ENCODE measurements around the gene SURF2.
A peak's percentile ranks its signal among the peaks of the same experiment; 100 is the strongest.
"Not testable (repeated sequence)": the region's sequence is repeated elsewhere in the genome, so short reads cannot be mapped to it uniquely, and the experiment has no call there.

The SURF2 gene

DNA sequence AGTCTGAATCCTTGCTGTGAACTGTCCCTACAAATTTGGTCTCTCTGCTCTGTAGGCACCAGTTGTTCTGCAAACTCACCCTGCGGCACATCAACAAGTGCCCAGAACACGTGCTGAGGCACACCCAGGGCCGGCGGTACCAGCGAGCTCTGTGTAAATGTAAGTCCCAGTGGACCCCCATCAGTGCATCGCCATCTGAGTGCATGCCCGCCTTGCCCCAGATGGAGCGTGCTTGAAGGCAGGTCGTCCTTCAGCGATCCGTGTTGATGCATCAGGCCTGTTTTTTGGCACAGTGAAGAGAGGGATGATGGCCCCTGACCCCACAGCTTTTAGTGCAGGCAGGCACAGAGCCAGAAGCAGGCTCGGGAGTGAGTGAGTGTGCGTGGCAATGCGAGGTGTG, 1.3 kb downstream of the SURF2 start:
- DNase-seq = no peak

DNA sequence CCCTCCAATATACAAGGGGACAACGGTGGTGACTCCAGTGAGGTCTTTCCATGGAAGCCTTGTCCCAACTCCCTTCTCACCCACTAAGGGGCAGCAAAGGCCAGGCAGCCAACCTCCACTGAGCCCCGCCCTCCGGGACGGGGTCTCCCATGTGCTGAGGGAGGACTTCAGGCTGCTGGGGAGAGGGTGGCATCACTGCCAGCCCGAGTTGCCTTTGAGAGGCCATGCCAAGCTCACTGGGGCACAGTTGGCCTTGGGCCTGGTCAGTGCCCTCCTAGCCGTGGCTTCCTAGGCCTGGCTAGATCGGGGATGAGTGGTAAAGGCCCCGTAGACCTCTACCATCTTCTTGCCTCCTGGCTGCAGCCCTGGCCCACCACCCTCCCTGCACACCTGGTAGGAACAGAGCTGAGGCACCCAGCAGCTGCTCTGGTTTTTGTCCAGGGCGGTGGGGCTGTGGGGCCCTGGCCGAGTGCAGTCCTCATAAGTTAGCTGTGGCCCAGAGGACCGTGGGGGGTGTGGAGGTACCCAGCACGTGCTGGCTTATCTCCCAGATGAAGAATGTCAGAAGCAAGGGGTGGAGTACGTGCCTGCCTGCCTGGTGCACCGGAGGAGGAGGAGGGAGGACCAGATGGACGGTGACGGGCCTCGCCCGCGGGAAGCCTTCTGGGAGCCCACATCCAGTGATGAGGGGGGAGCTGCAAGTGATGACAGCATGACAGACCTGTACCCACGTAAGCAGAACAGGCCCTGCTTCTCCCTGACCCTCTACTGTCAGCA, 3.2 kb downstream of the SURF2 start:
- DNase-seq = no peak

DNA sequence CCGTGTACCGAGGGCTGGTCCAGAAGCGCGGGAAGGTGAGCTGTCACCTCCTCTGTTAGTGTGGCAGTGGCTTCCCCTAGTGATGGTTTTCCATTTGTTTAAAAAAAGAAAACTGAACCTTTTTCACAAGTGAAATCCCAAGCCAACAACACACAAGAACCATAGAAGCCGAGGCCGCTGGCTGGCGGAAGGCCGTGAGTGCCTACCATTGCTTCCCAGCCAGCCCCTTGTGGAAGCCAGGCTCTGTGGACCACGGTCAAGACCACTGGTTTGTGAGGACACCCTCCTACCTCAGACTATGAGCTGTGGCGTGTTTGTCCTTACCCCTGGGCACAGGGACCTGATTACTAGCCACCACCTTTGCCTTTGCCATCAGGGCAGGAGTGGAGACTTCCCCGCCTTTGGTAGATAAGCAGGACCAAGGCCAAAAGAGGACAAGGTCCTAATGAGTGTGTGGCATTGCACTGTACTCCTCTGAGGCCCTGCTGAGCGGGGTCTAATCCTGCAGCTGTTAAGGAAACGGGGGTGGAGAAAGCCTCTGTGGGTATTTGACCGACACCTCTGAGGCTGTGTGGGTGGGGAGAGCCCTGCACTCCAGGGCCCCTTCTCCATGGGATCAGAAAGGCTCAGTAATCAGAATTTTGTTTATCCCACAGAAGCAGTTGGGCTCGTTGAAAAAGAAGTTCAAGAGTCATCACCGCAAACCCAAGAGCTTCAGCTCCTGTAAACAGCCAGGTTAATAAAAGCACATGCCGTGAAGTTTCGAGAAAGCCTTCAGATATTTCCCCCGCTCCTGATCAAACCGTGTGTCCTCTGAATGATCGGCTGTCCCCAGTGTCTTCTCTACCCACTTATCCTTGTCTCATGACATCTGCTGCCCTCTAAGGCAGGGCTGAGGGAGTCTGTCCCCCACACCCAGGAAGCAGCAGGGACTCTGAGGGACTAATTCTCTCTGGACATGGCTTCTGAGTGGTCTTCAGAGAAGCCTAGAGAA, 4.3 kb downstream of the SURF2 start:
- DNase-seq = no peak

DNA sequence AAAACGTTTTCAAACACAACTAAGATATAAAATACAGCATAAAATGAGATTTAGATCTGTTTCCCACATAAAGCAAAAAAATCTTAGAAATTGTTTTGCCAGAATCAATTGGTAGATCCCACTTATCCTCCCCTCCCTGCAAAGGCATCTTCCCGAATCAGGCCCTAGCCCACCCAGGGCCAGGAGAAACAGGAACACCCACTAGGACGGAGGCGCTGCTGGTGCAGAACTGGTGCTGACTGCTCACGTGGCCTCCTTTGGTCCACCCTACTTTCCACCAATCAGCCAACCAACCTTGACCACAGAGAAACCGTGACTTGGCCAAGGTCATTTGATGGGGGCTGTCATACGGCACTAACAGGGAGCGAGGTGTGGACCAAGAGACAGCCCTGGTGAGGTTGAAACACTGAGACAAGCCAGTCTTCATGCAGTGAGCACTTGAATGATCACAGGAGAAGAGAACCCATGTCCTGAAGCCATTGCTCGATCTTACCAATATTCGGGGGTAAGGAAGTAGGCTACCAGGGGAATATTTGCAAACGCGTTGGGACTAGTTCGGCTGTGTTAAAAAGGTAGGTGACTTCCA, 5.2 kb downstream of the SURF2 start:
- no peak for DNase-seq

GRCh38 chr9:133362359-133363044, 6.2 kb downstream of the SURF2 start:
- DNase-seq = no peak

DNA sequence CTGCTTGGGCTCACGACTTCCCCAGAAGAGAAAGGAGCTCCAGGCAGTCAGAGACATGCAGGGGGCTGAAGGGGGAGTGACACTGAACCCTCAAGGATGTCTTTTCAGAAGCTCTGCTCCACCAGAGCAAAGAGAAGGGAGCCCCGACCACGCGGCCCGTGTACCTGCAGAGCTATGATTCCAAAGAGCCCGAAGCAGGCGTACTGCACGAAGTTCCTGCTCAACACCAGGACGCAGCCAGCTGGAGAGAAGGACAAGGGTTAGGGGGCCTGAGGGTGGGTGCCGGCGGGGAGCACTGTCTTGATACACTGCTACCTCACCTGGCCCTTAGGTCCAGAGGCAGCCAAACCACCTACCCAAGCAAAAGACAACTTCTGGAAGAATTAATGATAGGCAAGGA, 10.1 kb downstream of the SURF2 start:
- DNase-seq = no peak

DNA sequence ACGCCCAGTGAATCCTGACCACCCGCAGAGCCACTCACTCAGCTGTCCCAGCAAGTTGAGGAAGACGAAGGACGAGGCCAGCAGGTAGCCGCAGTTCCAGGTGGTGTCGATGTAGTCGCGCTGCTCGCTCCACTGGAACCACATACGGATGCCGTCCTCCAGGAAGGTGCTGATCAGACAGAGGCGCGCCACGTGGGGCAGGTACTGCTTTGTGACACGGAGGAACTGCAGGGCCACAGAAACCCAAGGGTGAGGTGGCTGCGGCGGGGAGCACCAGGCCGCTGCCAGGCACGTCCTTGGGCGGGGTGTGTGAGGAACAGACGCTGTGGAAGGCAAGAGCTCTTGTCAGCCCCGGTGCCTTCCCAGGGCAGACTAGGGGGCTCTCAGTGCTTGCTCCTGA, 10.9 kb downstream of the SURF2 start:
- DNase-seq = no peak

GRCh38 chr9:133367778-133368177, 11.4 kb downstream of the SURF2 start:
- no peak for DNase-seq

- DNase-seq = no peak
These were observed 12.0 kb downstream of the SURF2 start for GRCh38 chr9:133368249-133368881.

GRCh38 chr9:133369422-133369821, 13.1 kb downstream of the SURF2 start:
- DNase-seq = no peak

DNA sequence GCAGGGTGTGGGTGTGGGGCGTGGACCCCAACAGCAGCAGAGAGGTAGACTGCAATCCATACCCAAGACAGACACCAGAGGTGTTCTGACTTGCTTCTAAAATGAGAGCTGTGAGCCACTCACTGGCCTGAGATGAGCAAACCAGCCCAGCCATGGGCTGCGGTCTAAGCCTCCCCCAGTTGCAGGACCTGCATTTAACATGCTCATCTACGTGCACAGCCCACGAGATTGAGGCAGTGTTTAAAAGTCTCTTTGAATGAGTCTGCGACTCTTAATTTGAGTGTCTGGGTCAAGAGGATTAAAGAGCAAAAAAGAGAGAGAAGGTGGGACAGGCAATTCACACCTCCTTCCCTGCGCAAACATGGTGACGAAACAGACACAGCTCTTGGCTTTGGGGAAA, 13.6 kb downstream of the SURF2 start:
- DNase-seq = no peak

DNA sequence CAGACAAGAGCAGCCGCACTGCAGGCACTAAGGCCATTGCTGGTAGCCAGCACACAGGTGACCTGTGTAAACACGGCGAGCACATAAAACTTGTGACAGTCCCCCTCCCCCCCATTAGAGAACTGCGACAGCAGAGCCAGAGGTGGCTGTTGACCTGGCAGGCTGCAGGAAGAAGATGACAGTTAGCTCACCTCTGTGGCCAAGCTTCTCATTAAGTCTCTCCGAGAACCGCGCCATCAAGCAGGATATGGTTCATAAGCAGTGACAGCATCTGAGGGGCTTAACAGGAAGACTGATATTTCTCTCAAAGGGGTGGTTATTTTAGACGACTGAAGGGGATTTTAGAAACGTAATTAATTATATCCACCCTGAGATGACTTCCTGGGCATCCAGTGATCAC, 14.3 kb downstream of the SURF2 start:
- DNase-seq = peak; percentile 61 to 81

DNA sequence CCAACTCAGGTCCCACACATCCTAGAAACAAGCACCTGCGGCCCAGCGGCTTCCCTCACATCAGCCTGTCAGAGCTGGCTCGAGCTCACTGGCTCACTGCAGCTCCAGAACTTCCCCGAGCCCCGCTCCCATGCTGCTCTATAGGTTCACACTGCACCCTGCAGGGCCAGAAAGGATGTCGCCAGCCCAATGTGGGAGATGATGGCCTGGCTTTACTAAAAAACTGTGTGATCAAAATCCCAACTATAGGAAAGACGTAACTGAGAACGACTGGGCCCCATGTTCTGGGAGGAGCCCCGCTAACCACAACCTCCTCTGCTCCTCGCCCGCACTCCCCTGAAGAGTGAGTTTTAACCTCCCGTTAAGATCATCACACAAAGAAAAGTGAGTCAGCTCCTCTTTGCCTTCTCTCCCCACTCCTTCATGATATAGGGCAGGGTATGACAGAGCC, 14.9 kb downstream of the SURF2 start:
- DNase-seq = peak; percentile 64 to 80

GRCh38 chr9:133372144-133372543, 15.8 kb downstream of the SURF2 start:
- DNase-seq = no peak

DNA sequence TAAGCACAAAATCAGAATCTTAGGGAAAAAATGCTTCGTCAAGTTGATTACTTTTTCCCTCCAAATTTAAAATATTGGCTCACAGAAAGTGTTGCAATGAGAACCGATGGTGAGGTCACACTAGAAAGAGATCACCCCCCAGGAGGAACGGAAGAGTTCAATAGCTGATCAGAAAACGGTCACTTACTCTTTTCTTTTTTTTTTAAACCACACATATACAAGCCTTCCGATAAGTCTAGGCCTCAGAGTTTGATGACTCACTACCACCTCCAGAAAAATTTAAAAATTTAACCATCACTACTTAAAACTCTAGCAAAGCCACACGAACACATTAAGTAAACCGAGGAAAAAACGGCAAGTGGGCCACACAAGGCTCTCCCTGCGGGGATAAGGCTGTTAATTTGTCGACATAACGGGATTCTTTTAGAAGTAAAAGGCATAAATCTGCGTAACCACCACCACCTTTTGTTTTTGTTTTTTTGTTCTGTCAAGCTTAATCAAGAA, 18.3 kb downstream of the SURF2 start:
- peak; percentile 19 to 65 for DNase-seq

DNA sequence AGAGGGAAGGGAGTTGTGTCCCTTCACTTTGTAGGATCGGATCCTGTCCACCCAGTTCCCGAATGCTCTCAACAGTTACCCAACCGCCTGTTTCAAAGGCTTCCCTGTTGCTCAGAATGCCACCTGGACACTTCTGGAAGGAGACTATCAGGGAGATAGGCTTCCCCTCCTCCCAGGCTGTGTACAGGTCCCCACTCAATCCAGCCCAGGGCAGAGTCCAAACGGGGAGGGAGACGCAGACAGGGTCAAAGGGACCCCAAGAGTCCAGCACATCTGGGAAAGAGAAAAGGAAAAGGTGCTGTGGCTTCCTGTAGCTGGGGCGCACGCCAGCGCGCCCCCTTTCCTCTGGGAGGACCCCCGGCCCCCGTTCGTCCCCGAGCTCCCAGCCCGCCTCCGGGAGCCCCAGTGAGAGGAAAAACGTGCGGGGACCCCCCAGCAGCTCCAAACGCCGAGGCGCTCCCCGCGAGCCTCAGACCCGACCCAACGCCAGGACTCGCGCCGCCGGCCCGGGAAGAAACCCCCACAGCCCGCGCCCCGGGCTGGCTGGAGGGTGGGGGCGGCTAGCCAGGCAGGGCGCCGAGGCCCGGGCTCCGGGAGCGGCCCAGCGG, 18.9 kb downstream of the SURF2 start:
- DNase-seq = no peak

DNA sequence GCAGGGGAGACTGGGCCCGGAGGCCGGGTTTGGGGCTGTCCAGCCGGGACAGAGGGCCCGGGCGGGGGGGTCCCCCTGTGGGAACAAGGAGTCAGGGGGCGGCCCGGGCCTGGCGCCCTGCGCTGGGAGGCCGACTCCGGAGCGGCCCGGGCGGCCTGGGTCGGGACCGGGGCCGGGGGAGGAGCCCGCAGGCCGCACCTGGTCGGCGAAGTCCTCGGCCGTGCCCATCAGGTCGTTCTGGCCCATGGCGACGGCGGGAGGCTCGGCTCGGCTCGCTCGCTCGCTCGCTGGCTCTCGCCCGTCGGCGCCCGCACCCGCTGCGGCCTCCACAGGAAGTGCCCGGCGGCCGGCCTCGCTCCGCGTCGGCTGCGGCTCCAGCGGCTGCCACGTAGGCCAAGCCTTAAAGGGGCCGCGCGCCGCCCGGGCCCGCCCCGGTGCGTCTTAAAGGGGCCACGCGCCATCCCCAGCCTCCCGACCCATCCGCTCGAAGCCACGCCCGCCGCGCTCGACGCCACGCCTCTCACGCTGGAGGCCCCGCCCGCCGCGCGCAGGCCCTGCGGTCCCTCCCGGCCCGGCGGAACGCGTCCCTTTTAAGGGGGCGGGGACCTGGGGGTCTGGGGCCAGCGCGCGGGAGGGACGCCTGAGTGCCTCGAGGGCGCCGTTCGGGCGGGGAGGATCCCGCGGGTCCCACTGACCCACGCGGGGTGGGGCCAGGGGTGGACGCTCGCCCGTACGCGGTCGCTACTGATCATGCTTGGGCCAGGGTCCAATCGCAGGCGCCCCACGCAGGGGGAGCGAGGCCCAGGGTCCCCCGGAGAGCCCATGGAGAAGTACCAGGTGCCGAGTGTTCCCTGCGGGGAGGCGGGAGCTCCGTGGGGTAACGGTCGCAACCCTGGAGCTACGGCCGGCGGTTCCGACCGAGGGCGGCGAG, 19.6 kb downstream of the SURF2 start, which contains the start of the genes STKLD1 and SURF4:
STKLD1 (plus strand) TSS at position 643 of the 931 bp plus-strand sequence; CDS start at position 751, 108 bp downstream.
SURF4 (minus strand) TSS at position 337 of the 931 bp plus-strand sequence; CDS start at position 246, 91 bp downstream.
- DNase-seq = peak; percentile 94 to 95

GRCh38 chr9:133377280-133377679, 20.9 kb downstream of the SURF2 start:
- not testable (repeated sequence) for DNase-seq

GRCh38 chr9:133377721-133378216, 21.4 kb downstream of the SURF2 start:
- DNase-seq = no peak

DNA sequence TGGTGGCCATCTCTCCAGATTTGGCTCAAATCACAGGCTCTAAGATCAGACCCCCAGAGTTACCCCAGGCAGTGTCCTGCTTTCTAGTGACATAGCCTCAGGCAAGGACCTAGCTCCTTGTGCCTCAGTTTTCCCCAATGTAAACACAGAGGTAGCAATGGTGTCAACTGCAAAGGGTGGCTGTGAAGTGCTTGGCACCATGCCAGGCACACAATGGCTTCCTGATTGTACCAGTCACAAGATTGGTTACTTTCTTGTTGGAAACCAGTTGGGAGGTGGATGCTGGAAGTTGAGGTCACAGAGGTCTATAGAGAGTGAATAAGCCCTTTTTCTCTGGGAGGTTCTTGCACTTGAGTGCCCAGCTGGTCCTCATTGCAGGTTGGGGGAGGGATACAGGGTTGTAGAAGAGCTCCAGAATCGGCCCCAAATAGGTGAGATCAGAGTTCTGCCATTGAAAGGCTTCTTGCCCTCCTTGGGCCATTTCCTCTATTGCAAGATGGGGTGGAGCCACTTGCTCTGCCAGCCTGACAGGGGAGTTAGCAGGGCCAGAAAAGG, 22.1 kb downstream of the SURF2 start:
- DNase-seq = no peak
